ENCODE measurements around the gene NKD1. TPM values are rescaled to one million over a fixed set of nuclear protein-coding genes. Genes with fewer than 3 reads are reported as not detected.

NKD1 gene
- total RNA-seq, 1 donor = under 0.01 TPM

- Histone ChIP-seq H3K79me2 (ENCODE audit: insufficient read depth, low read length) (no peaks in the 10 kb centered on the region), H3K27ac (ENCODE audit: low read depth, low read length) (no peak overlapping the region), H4K20me1 (ENCODE audit: insufficient read depth, low read length) (no peaks in the 10 kb centered on the region), H3K4me2 (ENCODE audit: insufficient read depth, low read length) (no peak overlapping the region), H3K9me3 (ENCODE audit: low read depth, low read length) (no peaks in the 10 kb centered on the region), H3K27me3 (ENCODE audit: insufficient read depth, low read length) (no peaks in the 10 kb centered on the region), H3K36me3 (ENCODE audit: insufficient read depth, low read length) (no peaks in the 10 kb centered on the region), H3K4me1 (ENCODE audit: insufficient read depth, low read length) (no peaks in the 10 kb centered on the region), H3K4me3 (ENCODE audit: insufficient read depth, low read length) (no peak overlapping the region), H2AFZ (ENCODE audit: low read length) (no peak overlapping the region)
- no peak for DNase-seq (ENCODE audit: insufficient read length, low spot score, missing footprints)
- no peak for TF ChIP-seq CTCF (IDR thresholded peaks at IDR 0.05; ENCODE audit: extremely low read depth, low read depth, low read length)
These were observed 25.9 kb downstream of the NKD1 start for GRCh38 chr16:50573947-50574744.

DNA sequence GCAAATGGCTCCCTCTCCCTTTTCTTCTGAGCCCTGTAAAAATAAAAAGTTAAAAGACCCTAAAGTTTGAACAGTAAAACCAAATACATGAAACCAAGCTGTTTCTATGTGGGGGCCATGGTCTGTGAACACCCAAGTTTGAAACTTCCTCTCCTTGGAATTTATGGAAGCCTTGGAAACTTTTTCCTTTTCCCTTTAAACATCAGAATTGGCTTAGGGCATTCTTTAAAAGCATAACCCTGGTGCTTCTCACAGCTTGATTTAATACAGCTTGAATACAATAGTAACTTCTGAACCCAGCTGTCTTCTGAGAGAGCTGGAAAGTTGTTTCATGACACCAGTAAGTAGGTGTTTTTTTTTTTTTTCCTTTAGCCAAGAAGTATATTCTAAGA is 26.5 kb downstream of the NKD1 start:
- Histone ChIP-seq H3K27ac (ENCODE audit: low read depth, low read length) (no peak overlapping the region), H2AFZ (ENCODE audit: low read length) (no peak overlapping the region), H3K4me3 (ENCODE audit: insufficient read depth, low read length) (no peak overlapping the region), H3K4me1 (ENCODE audit: insufficient read depth, low read length) (no peaks in the 10 kb centered on the region), H4K20me1 (ENCODE audit: insufficient read depth, low read length) (no peaks in the 10 kb centered on the region), H3K27me3 (ENCODE audit: insufficient read depth, low read length) (no peaks in the 10 kb centered on the region), H3K79me2 (ENCODE audit: insufficient read depth, low read length) (no peaks in the 10 kb centered on the region), H3K36me3 (ENCODE audit: insufficient read depth, low read length) (no peaks in the 10 kb centered on the region), H3K9me3 (ENCODE audit: low read depth, low read length) (no peaks in the 10 kb centered on the region), H3K4me2 (ENCODE audit: insufficient read depth, low read length) (no peak overlapping the region)
- no peak for TF ChIP-seq CTCF (IDR thresholded peaks at IDR 0.05; ENCODE audit: extremely low read depth, low read depth, low read length)
- DNase-seq (ENCODE audit: insufficient read length, low spot score, missing footprints) = no peak

DNA sequence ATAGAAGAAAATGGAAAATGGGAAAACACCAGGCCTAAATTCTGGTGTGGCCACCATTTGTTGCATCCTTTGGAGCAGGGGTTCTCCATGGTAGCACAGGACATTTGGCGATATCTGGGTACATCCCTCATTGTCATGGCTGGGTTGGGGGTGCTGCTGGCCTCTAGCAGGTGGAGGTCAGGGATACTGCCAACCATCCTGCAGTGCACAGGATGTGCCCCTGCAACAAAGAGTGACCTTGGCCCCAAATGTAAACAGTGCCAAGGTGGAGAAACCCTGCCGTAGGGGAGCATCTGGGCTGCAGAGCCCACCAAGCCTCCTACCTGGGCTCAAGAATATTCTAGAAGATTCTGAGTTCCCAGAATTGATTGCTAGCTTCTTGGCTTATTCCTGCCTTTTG is 27.5 kb downstream of the NKD1 start:
- H3K4me3 ChIP-seq (ENCODE audit: insufficient read depth, low read length) = no peak overlapping the region
- no peak overlapping the region for H2AFZ ChIP-seq (ENCODE audit: low read length)
- no peaks in the 10 kb centered on the region for H3K36me3 ChIP-seq (ENCODE audit: insufficient read depth, low read length)
- no peaks in the 10 kb centered on the region for H4K20me1 ChIP-seq (ENCODE audit: insufficient read depth, low read length)
- no peak overlapping the region for H3K27ac ChIP-seq (ENCODE audit: low read depth, low read length)
- DNase-seq (ENCODE audit: insufficient read length, low spot score, missing footprints) = peak; percentile 2
- no peaks in the 10 kb centered on the region for H3K4me1 ChIP-seq (ENCODE audit: insufficient read depth, low read length)
- H3K27me3 ChIP-seq (ENCODE audit: insufficient read depth, low read length) = no peaks in the 10 kb centered on the region
- no peak overlapping the region for H3K4me2 ChIP-seq (ENCODE audit: insufficient read depth, low read length)
- no peak for TF ChIP-seq CTCF (IDR thresholded peaks at IDR 0.05; ENCODE audit: extremely low read depth, low read depth, low read length)
- H3K79me2 ChIP-seq (ENCODE audit: insufficient read depth, low read length) = no peaks in the 10 kb centered on the region
- H3K9me3 ChIP-seq (ENCODE audit: low read depth, low read length) = no peaks in the 10 kb centered on the region

GRCh38 chr16:50576403-50577113 is 28.4 kb downstream of the NKD1 start:
- Histone ChIP-seq H2AFZ (ENCODE audit: low read length) (no peak overlapping the region), H4K20me1 (ENCODE audit: insufficient read depth, low read length) (no peaks in the 10 kb centered on the region), H3K27ac (ENCODE audit: low read depth, low read length) (no peak overlapping the region), H3K36me3 (ENCODE audit: insufficient read depth, low read length) (no peaks in the 10 kb centered on the region), H3K79me2 (ENCODE audit: insufficient read depth, low read length) (no peaks in the 10 kb centered on the region), H3K9me3 (ENCODE audit: low read depth, low read length) (no peaks in the 10 kb centered on the region), H3K4me2 (ENCODE audit: insufficient read depth, low read length) (no peak overlapping the region), H3K4me1 (ENCODE audit: insufficient read depth, low read length) (no peaks in the 10 kb centered on the region), H3K27me3 (ENCODE audit: insufficient read depth, low read length) (no peaks in the 10 kb centered on the region), H3K4me3 (ENCODE audit: insufficient read depth, low read length) (no peak overlapping the region)
- TF ChIP-seq CTCF (IDR thresholded peaks at IDR 0.05; ENCODE audit: extremely low read depth, low read depth, low read length) = no peak
- DNase-seq (ENCODE audit: insufficient read length, low spot score, missing footprints) = no peak
